GM18507 (cell line): ENCODE data around the gene DACH1.

Source experiments
- DNase-seq: peaks from one replicate; pipeline ENCODE4 v3.0.0; 2011; ENCODE audit warnings: low read depth; ENCODE audit not compliant: insufficient read length; ENCODE audit errors: extremely low spot score
- FAIRE-seq: peaks from 2 replicates; lab custom pipeline; 2011; peaks lifted over from hg19 to GRCh38; lab: Jason Lieb, UNC

The DACH1 gene

GRCh38 chr13:71645467-71645866 lies 221.5 kb downstream of the DACH1 start:
- DNase-seq, result no peak
- FAIRE-seq, result no peak

GRCh38 chr13:71644579-71644978 lies 222.4 kb downstream of the DACH1 start:
- no peak for FAIRE-seq
- no peak for DNase-seq

GRCh38 chr13:71643448-71643860 lies 223.6 kb downstream of the DACH1 start:
- DNase-seq, result no peak
- FAIRE-seq, result no peak

- FAIRE-seq (no peak), DNase-seq (no peak)
Measured at GRCh38 chr13:71638751-71639150, 228.3 kb downstream of the DACH1 start.

GRCh38 chr13:71634602-71635443 lies 232.2 kb downstream of the DACH1 start:
- no peak for FAIRE-seq
- no peak for DNase-seq

DNA sequence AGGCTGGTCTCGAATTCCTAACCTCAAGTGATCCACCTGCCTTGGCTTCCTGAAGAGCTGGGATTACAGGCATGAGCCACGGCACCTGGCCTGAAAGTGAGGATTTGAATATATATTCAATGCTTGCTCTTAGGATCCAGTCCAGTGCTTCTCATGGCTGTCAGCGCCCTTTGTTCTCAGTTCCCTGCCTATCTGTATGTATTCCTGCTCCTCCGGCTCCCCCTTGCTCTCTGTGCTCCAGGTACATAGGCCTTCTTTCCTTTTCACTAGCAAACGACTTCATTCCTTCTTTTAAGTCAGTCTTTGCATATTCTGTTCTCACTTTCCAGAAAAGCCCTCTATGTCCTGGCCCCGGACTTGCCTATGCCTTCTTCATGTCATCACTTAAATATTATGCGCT lies 232.8 kb downstream of the DACH1 start:
- FAIRE-seq, result no peak

GRCh38 chr13:71632721-71633120 lies 234.3 kb downstream of the DACH1 start:
- no peak for DNase-seq
- FAIRE-seq, result no peak

More for the DNA sequence above, 232.8 kb downstream of the DACH1 start:
- no peak for DNase-seq

DNA sequence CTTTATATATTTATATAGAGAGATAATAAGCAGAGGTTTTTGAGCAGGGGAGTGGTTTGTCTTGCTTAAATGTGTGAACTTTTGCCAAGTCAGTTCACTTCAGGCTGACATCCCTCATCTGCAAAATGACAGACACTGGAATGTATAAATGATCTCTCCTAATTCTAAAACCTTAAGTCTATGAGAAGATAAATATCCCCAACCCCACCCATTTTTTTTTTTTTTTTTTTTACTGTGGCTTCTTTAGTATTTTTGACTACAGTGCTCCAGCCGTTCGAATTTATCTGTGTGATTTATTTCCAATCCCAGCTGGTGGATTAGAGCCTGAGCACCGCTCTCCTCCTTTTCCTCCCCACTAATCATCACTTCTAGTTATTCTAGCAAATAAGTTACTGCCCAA lies 234.8 kb downstream of the DACH1 start:
- DNase-seq (no peak), FAIRE-seq (no peak)

DNA sequence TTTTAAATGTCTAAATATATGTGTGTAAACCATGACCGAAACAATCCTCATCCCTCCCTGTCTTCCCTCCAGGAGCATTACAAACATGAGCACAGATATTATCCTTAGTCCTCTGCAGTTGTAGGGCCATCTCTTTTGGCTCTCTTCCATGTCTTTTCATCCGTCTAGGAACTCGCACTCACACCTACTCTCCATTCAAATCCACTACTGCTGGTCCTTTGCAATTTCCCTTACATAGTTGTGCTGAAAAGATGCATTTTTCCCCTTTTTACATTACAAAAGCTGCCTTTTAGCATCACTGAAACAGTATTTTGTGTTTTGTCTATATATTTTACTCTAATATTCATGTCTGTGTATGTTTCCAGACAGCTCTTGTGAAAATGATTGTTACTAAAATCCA lies 237.8 kb downstream of the DACH1 start:
- no peak for DNase-seq
- FAIRE-seq, result no peak

GRCh38 chr13:71626421-71627117 lies 240.4 kb downstream of the DACH1 start:
- no peak for DNase-seq
- FAIRE-seq, result no peak

- DNase-seq, result no peak
- FAIRE-seq, result no peak
Measured at GRCh38 chr13:71625694-71626093, 241.3 kb downstream of the DACH1 start.

- FAIRE-seq, result no peak
- DNase-seq, result no peak
Measured at GRCh38 chr13:71624653-71625600, 242.1 kb downstream of the DACH1 start.

- FAIRE-seq (no peak), DNase-seq (no peak)
Measured at GRCh38 chr13:71621174-71622124, 245.6 kb downstream of the DACH1 start.

DNA sequence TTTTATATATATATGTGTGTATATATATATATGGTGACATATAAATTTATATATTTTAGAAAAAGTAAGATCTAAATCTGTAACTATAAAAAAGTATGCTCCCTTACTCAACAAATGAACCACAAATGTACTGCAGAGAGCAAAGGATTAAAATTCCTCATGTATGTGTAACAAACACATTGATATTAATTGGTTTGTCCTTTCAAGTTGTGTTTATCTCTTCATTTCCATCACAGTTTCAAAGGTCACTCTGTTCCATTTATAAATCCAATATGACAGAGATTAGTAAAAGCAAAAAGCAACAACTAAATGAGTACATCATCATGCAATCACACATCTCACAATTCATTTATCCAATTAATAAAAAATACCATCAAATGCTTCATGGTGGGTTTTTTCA lies 247.9 kb downstream of the DACH1 start:
- FAIRE-seq (no peak), DNase-seq (no peak)

GRCh38 chr13:71618159-71618558 lies 248.8 kb downstream of the DACH1 start:
- FAIRE-seq, result no peak
- no peak for DNase-seq

DNA sequence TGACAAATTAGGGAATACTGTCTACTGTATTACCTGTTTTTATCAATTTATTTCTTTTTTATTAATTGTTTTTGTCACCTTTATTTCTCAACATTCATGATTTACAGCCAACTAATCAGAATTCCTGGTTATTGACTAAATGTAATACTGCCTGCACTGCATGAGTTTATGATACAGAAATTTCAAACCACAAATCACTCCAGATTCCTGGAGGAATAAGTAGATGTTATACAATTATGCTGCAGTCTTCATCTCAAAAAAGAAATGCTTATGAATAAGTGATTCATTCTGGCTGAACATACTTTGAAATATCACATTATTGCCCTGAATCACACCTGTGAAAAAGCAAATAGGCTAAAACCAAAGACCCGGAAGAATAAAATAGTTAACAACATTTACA lies 249.7 kb downstream of the DACH1 start:
- FAIRE-seq, result no peak

DNA sequence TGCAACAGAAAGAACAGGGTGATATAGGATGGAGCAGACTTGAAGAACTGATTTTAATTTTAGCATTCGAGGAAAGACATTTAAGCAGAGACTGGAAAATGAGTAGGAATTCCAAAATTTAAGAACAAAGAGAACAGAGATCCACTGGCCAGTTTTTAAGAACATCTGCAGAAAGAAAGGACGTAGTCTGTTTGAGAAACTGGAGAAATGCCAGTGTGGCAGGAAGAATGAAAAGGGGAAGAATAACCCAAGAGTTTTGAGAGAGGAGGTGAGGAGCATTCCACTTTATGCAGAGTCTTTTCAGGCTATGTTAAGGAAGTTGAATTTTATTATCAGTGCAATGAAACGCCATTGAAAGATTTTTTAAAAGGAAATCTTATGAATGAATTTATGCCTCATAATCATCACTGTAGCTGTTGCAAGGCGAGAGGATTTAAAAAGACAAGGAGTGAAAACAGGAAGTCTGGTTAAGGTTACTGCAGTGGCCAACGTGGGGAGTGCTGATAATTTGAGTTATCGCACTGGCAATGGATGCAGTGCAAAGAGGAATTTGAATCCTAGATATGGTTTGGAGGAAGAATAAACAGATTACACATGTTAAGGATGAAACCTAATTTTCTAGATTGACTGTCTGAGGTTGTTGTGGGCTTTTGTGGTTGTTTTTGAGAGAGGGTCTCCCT lies 253.8 kb downstream of the DACH1 start:
- no peak for FAIRE-seq
- DNase-seq, result no peak

More for the DNA sequence above, 249.7 kb downstream of the DACH1 start:
- no peak for DNase-seq

GRCh38 chr13:71611292-71611691 lies 255.7 kb downstream of the DACH1 start:
- no peak for FAIRE-seq

More at GRCh38 chr13:71611292-71611691, 255.7 kb downstream of the DACH1 start:
- DNase-seq, result no peak
